GM23338 (cell line): ENCODE measurements around the gene NHLRC4. TPM values are rescaled to one million over a fixed set of nuclear protein-coding genes. Genes with fewer than 3 reads are reported as not detected.

Experiments used
- ATAC-seq: fragments of 200-7000 bp; cut with Tn5 transposase; 3 replicates; pipeline ENCODE4 v1.9.1; 2020
- DNase-seq: peaks from one replicate; pipeline ENCODE4 v3.0.0-alpha.2; 2015; ENCODE audit warnings: low spot score
- H2AFZ ChIP-seq: fragments of 200-600 bp; sonication (generic); 2 replicates; pipeline ENCODE4 v1.8.0; 2016; ENCODE audit warnings: antibody characterized with exemption, mild to moderate bottlenecking, moderate library complexity
- H3F3A ChIP-seq: fragments of 200-600 bp; sonication (generic); replicated peaks from 2 replicates; pipeline ENCODE4 v1.8.0; 2017; ENCODE audit warnings: antibody characterized with exemption, mixed run types, low read depth
- H3K27ac ChIP-seq: fragments of 200-600 bp; sonication (generic); 2 replicates; pipeline ENCODE4 v1.6.1; 2016; ENCODE audit warnings: low read depth
- H3K27me3 ChIP-seq: fragments of 200-600 bp; sonication (generic); 2 replicates; pipeline ENCODE4 v1.8.0; 2016; ENCODE audit warnings: mild to moderate bottlenecking, mixed run types, moderate library complexity; ENCODE audit not compliant: insufficient read depth
- H3K36me3 ChIP-seq: fragments of 200-600 bp; sonication (generic); 2 replicates; pipeline ENCODE4 v1.8.0; 2016; ENCODE audit warnings: mild to moderate bottlenecking; ENCODE audit not compliant: insufficient read depth
- H3K4me1 ChIP-seq: fragments of 200-600 bp; sonication (generic); 2 replicates; pipeline ENCODE4 v1.8.0; 2016; ENCODE audit warnings: mild to moderate bottlenecking, moderate library complexity; ENCODE audit not compliant: insufficient read depth
- H3K4me2 ChIP-seq: fragments of 200-600 bp; sonication (generic); 2 replicates; pipeline ENCODE4 v1.7.1; 2017; ENCODE audit warnings: mixed run types
- H3K4me3 ChIP-seq: fragments of 200-600 bp; sonication (generic); 2 replicates; pipeline ENCODE4 v1.6.1; 2016; ENCODE audit warnings: mixed run types
- H3K79me2 ChIP-seq: fragments of 200-600 bp; sonication (generic); replicated peaks from 2 replicates; pipeline ENCODE4 v1.8.0; 2017; ENCODE audit warnings: mild to moderate bottlenecking; ENCODE audit not compliant: insufficient read depth
- H3K9me2 ChIP-seq: fragments of 200-600 bp; sonication (generic); 2 replicates; pipeline ENCODE4 v1.8.0; 2017; ENCODE audit not compliant: insufficient read depth
- H4K20me1 ChIP-seq: fragments of 200-600 bp; sonication (generic); replicated peaks from 2 replicates; pipeline ENCODE4 v1.8.0; 2017; ENCODE audit warnings: mild to moderate bottlenecking; ENCODE audit not compliant: insufficient read depth
- H3K27ac Mint-ChIP-seq: 2 replicates; pipeline ENCODE4 v1.8.0; 2020; ENCODE audit warnings: inconsistent platforms, mild to moderate bottlenecking, moderate library complexity, mixed read lengths
- H3K27me3 Mint-ChIP-seq: 3 replicates; pipeline ENCODE4 v1.8.0; 2022; ENCODE audit warnings: low read depth, mild to moderate bottlenecking, moderate library complexity, mixed read lengths, inconsistent platforms; ENCODE audit not compliant: insufficient read depth, poor library complexity
- H3K36me3 Mint-ChIP-seq: 3 replicates; pipeline ENCODE4 v1.8.0; 2021; ENCODE audit warnings: low read depth, mild to moderate bottlenecking, inconsistent platforms, moderate library complexity, mixed read lengths
- H3K4me1 Mint-ChIP-seq: 3 replicates; pipeline ENCODE4 v1.8.0; 2020; ENCODE audit warnings: mild to moderate bottlenecking, inconsistent platforms, mixed read lengths
- H3K4me3 Mint-ChIP-seq: 3 replicates; pipeline ENCODE4 v1.8.0; 2021; ENCODE audit warnings: moderate library complexity, mild to moderate bottlenecking, inconsistent platforms, mixed read lengths
- H3K9me3 Mint-ChIP-seq: 3 replicates; pipeline ENCODE4 v1.8.0; 2020; ENCODE audit warnings: moderate library complexity, mild to moderate bottlenecking, inconsistent platforms, mixed read lengths
- CREB1 ChIP-seq: fragments of 250-450 bp; sonication (Bioruptor Pico); IDR thresholded peaks from 2 replicates; pipeline ENCODE4 v1.5.0; 2020; ENCODE audit warnings: low read depth, mild to moderate bottlenecking, moderate library complexity
- CTCF ChIP-seq, 2 experiments: fragments of 200-600 bp in 1 of 2; sonication (generic) in 1 of 2; conservative IDR thresholded peaks; 2 replicates each; pipeline versions ENCODE4 v1.5.1 to v1.6.1; 2016 to 2017; ENCODE audit warnings: antibody characterized with exemption in 2 of 2, low read depth in 2 of 2, mild to moderate bottlenecking in 2 of 2, moderate library complexity in 1 of 2
- ETS1 ChIP-seq: IDR thresholded peaks from 2 replicates; pipeline ENCODE4 v1.6.1; 2016; ENCODE audit warnings: antibody characterized with exemption
- EZH2 ChIP-seq: fragments of 200-600 bp; sonication (generic); IDR thresholded peaks from one replicate; pipeline ENCODE4 v1.8.0; 2017; ENCODE audit warnings: antibody characterized with exemption, mild to moderate bottlenecking, low read depth; ENCODE audit not compliant: unreplicated experiment
- EZH2phosphoT487 ChIP-seq: fragments of 200-600 bp; sonication (generic); IDR thresholded peaks from one replicate; pipeline ENCODE4 v1.8.1; 2018; ENCODE audit warnings: antibody characterized with exemption; ENCODE audit not compliant: unreplicated experiment
- JUNB ChIP-seq: IDR thresholded peaks from one replicate; pipeline ENCODE4 v1.6.1; 2016; ENCODE audit warnings: antibody characterized with exemption; ENCODE audit not compliant: unreplicated experiment
- NANOG ChIP-seq: IDR thresholded peaks from 2 replicates; pipeline ENCODE4 v1.6.1; 2016; ENCODE audit warnings: antibody characterized with exemption, borderline replicate concordance
- POLR2AphosphoS5 ChIP-seq: IDR thresholded peaks from 2 replicates; pipeline ENCODE4 v1.6.1; 2016; ENCODE audit warnings: antibody characterized with exemption, low read depth
- STAT1 ChIP-seq: IDR thresholded peaks from one replicate; pipeline ENCODE4 v1.6.1; 2016; ENCODE audit warnings: antibody characterized with exemption; ENCODE audit not compliant: unreplicated experiment
- ZNF114 ChIP-seq: fragments of 250-450 bp; sonication (Bioruptor Pico); IDR thresholded peaks from 2 replicates; pipeline ENCODE4 v1.5.0; 2020; ENCODE audit warnings: mild to moderate bottlenecking, moderate library complexity
- ZNF331 ChIP-seq: fragments of 250-450 bp; sonication (Bioruptor Pico); IDR thresholded peaks from 2 replicates; pipeline ENCODE4 v1.5.0; 2020; ENCODE audit warnings: low read depth, mild to moderate bottlenecking, moderate library complexity
- ZNF462 ChIP-seq: fragments of 250-450 bp; sonication (Bioruptor Pico); IDR thresholded peaks from 2 replicates; pipeline ENCODE4 v1.5.0; 2020; ENCODE audit warnings: mild to moderate bottlenecking, moderate library complexity
- polyA plus RNA-seq: library from polyadenylated mRNA; unstranded; fragments of >200 nt; fragmentation: Nextera tagmentation; extraction: Ambion mirVana; gene quantifications from 2 replicates; pipeline ENCODE4 v1.2.1, GENCODE V29; 2016
- total RNA-seq: library from RNA; depleted of rRNA; stranded (reverse); fragments of >200 nt; shearing (Covaris generic); gene quantifications from 2 replicates; pipeline ENCODE4 v1.2.3, GENCODE V29; 2014
- TF ChIP-seq, protein P1 (sequence below): IDR thresholded peaks from one replicate; pipeline ENCODE4 v1.6.1; 2018; ENCODE audit warnings: antibody characterized with exemption; ENCODE audit not compliant: unreplicated experiment

The NHLRC4 gene
- total and polyA plus RNA-seq, 2 experiments from 2014 or later = 0.47 to 0.80 TPM

GRCh38 chr16:595942-596735, 29.3 kb downstream of the NHLRC4 start:
- Histone ChIP-seq H3K27ac (no peak overlapping the region), H3K79me2 (peaks cover 30% of the 10 kb centered on the region), H3K36me3 (no peaks in the 10 kb centered on the region), H3K27me3 (no peaks in the 10 kb centered on the region), H3K9me2 (no peaks in the 10 kb centered on the region), H3F3A (0 out of 2 replicates have a peak, but pooled peaks cover 3% of the 10 kb centered on the region), H2AFZ (no peak overlapping the region), H3K4me1 (no peaks in the 10 kb centered on the region), H3K4me2 (no peak overlapping the region), H4K20me1 (peaks cover 15% of the 10 kb centered on the region), H3K4me3 (no peak overlapping the region)
- ATAC-seq = no peak
- Mint-ChIP-seq H3K27ac (no peak overlapping the region), H3K4me3 (no peak overlapping the region; the same call in 2 of the 3 replicates), H3K4me1 (peaks cover 3% of the 10 kb centered on the region), H3K27me3 (peaks cover 17% of the 10 kb centered on the region), H3K36me3 (peaks cover 16% of the 10 kb centered on the region), H3K9me3 (no peaks in the 10 kb centered on the region; the same call in 1 of the 3 replicates)
- TF ChIP-seq CREB1 (CRISPR knock-in tag) = no peak
- TF ChIP-seq ZNF331 (CRISPR knock-in tag) = no peak
- TF ChIP-seq ZNF114 (CRISPR knock-in tag) = no peak
- no peak for TF ChIP-seq STAT1
- TF ChIP-seq, protein P1, sequence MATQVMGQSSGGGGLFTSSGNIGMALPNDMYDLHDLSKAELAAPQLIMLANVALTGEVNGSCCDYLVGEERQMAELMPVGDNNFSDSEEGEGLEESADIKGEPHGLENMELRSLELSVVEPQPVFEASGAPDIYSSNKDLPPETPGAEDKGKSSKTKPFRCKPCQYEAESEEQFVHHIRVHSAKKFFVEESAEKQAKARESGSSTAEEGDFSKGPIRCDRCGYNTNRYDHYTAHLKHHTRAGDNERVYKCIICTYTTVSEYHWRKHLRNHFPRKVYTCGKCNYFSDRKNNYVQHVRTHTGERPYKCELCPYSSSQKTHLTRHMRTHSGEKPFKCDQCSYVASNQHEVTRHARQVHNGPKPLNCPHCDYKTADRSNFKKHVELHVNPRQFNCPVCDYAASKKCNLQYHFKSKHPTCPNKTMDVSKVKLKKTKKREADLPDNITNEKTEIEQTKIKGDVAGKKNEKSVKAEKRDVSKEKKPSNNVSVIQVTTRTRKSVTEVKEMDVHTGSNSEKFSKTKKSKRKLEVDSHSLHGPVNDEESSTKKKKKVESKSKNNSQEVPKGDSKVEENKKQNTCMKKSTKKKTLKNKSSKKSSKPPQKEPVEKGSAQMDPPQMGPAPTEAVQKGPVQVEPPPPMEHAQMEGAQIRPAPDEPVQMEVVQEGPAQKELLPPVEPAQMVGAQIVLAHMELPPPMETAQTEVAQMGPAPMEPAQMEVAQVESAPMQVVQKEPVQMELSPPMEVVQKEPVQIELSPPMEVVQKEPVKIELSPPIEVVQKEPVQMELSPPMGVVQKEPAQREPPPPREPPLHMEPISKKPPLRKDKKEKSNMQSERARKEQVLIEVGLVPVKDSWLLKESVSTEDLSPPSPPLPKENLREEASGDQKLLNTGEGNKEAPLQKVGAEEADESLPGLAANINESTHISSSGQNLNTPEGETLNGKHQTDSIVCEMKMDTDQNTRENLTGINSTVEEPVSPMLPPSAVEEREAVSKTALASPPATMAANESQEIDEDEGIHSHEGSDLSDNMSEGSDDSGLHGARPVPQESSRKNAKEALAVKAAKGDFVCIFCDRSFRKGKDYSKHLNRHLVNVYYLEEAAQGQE = no peak
- TF ChIP-seq NANOG = no peak
- TF ChIP-seq POLR2AphosphoS5 = no peak
- no peak for TF ChIP-seq JUNB
- no peak for TF ChIP-seq CTCF (conservative IDR thresholded peaks at IDR 0.05; ENCODE audit: low read depth in 2 of 2)
- TF ChIP-seq EZH2 = no peak
- no peak for TF ChIP-seq EZH2phosphoT487
- TF ChIP-seq ZNF462 (CRISPR knock-in tag) = no peak
- TF ChIP-seq ETS1 = no peak
- no peak for DNase-seq
